ENCODE data around the gene LIPM. TPM values are rescaled to one million over a fixed set of nuclear protein-coding genes. Genes with fewer than 3 reads are reported as not detected.

Gene LIPM
- total RNA-seq, 3 donors from 2014 or later (not counting 1 experiment from before 2014, with no cell fraction given), result not detected

DNA sequence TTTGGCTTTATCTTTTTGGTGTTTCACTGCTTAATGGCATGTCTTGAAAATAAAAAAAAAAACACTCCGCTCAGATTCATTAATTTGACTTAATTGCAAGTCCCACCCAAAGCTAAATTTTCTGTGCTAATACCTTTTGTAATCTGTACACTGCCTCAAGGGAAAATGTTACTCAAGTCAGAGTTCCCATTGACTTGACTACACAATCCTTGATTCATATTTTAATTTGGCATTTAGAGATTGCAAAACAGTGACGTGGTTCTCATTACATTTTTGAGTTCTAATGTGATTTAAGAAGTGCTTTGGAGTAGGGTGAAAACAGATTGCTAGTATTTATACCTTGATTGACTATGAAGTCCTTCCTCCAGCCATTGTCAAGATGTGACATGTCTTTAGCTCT is 21.3 kb upstream of the LIPM start:
- H3K4me3 ChIP-seq (ENCODE audit: low read length), result no peak overlapping the region
- H3K36me3 ChIP-seq (ENCODE audit: control insufficient read depth, insufficient read depth, low read length), result no peaks in the 10 kb centered on the region
- no peak overlapping the region for H3K27ac ChIP-seq (ENCODE audit: low read length)
- 79% methylated on average over 2 of the region's 2 CpGs for WGBS (ENCODE audit: insufficient coverage)
- no peak for DNase-seq
- Mint-ChIP-seq H3K4me1 (peaks cover 14 to 16% of the 10 kb centered on the region in 2 donors), H3K27me3 (ENCODE audit: low read depth in 2 of 2) (peaks cover 5 to 21% of the 10 kb centered on the region in 2 donors), H3K4me3 (no peak overlapping the region), H3K9me3 (no peaks in the 10 kb centered on the region), H3K27ac (no peak overlapping the region), H3K36me3 (no peaks in the 10 kb centered on the region)
- ATAC-seq, result no peak
- intact Hi-C loops (cut with micrococcal nuclease), result no loop called here
- H3K27me3 ChIP-seq (ENCODE audit: control insufficient read depth, insufficient read depth, low read length), result no peaks in the 10 kb centered on the region
- H3K9me3 ChIP-seq (ENCODE audit: control insufficient read depth, insufficient read depth, low read length), result no peaks in the 10 kb centered on the region
- H3K4me1 ChIP-seq (ENCODE audit: control insufficient read depth, insufficient read depth, low read length), result no peaks in the 10 kb centered on the region
- TF ChIP-seq, protein P1, sequence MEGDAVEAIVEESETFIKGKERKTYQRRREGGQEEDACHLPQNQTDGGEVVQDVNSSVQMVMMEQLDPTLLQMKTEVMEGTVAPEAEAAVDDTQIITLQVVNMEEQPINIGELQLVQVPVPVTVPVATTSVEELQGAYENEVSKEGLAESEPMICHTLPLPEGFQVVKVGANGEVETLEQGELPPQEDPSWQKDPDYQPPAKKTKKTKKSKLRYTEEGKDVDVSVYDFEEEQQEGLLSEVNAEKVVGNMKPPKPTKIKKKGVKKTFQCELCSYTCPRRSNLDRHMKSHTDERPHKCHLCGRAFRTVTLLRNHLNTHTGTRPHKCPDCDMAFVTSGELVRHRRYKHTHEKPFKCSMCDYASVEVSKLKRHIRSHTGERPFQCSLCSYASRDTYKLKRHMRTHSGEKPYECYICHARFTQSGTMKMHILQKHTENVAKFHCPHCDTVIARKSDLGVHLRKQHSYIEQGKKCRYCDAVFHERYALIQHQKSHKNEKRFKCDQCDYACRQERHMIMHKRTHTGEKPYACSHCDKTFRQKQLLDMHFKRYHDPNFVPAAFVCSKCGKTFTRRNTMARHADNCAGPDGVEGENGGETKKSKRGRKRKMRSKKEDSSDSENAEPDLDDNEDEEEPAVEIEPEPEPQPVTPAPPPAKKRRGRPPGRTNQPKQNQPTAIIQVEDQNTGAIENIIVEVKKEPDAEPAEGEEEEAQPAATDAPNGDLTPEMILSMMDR (IDR thresholded peaks at IDR 0.05), result no peak

DNA sequence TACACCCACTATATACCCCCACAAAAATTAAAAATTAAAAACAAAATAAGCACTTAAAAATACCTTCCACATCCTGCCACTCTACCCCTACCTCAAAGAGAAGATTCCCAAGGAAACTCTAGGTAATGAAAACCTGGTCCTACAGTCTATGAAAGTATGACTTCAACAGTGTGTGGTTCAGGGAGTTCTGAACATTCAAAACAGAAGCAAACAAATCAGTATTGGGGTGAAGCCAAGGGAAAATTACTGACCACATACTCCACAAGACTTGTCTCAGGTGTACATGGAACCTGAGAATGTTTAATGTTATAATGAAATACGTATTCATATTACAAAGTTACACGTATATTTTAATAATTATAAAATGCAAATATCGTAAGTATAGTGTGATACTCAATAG is 20.3 kb upstream of the LIPM start:
- Mint-ChIP-seq H3K27me3 (ENCODE audit: low read depth in 2 of 2) (peaks cover 2 to 18% of the 10 kb centered on the region in 2 donors), H3K27ac (no peak overlapping the region), H3K4me3 (no peak overlapping the region), H3K36me3 (no peaks in the 10 kb centered on the region), H3K9me3 (no peaks in the 10 kb centered on the region), H3K4me1 (peaks cover 14 to 16% of the 10 kb centered on the region in 2 donors)
- DNase-seq (no peak), ATAC-seq (no peak)
- H3K27ac ChIP-seq (ENCODE audit: low read length), result no peak overlapping the region
- no peaks in the 10 kb centered on the region for H3K36me3 ChIP-seq (ENCODE audit: control insufficient read depth, insufficient read depth, low read length)
- no peaks in the 10 kb centered on the region for H3K4me1 ChIP-seq (ENCODE audit: control insufficient read depth, insufficient read depth, low read length)
- H3K9me3 ChIP-seq (ENCODE audit: control insufficient read depth, insufficient read depth, low read length), result no peaks in the 10 kb centered on the region
- no peak overlapping the region for H3K4me3 ChIP-seq (ENCODE audit: low read length)
- intact Hi-C loops (cut with micrococcal nuclease), result no loop called here
- no CpG with 5 or more reads among the region's 3 CpGs for WGBS (ENCODE audit: insufficient coverage)
- TF ChIP-seq, protein P1 (IDR thresholded peaks at IDR 0.05), result no peak
- no peaks in the 10 kb centered on the region for H3K27me3 ChIP-seq (ENCODE audit: control insufficient read depth, insufficient read depth, low read length)

DNA sequence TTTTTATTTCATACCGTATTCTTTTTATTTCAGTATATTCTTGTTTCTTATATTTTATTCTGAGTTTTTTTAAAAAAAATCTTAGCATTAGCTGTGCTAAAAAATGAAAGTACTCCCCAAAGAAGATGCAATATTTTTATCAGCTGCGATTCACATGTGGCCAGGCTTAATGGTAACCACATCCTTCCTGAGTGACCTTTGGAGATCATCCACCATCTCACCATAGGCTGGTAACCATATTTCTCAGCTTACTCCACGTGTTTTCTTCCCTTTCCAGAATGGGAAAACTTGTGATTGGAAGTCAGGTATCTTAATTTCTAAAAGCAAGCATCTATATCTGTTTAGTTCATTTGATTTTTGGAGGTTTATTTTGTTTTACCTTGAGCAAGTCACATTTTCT is 18.8 kb upstream of the LIPM start:
- Mint-ChIP-seq H3K36me3 (no peaks in the 10 kb centered on the region), H3K4me3 (peak overlapping the region; percentile 22), H3K27me3 (ENCODE audit: low read depth in 2 of 2) (peaks cover 2 to 8% of the 10 kb centered on the region in 2 donors), H3K9me3 (no peaks in the 10 kb centered on the region), H3K4me1 (peaks cover 14 to 16% of the 10 kb centered on the region in 2 donors), H3K27ac (no peak overlapping the region)
- 0% methylated on average over 1 of the region's 3 CpGs for whole genome bisulfite sequencing (ENCODE audit: insufficient coverage)
- intact Hi-C loops (cut with micrococcal nuclease), result no loop called here
- Histone ChIP-seq H3K27me3 (ENCODE audit: control insufficient read depth, insufficient read depth, low read length) (no peaks in the 10 kb centered on the region), H3K9me3 (ENCODE audit: control insufficient read depth, insufficient read depth, low read length) (no peaks in the 10 kb centered on the region), H3K27ac (ENCODE audit: low read length) (no peak overlapping the region), H3K4me1 (ENCODE audit: control insufficient read depth, insufficient read depth, low read length) (no peaks in the 10 kb centered on the region), H3K4me3 (ENCODE audit: low read length) (no peak overlapping the region), H3K36me3 (ENCODE audit: control insufficient read depth, insufficient read depth, low read length) (no peaks in the 10 kb centered on the region)
- peak in 2 of 3 donors; percentile 41 to 43 for ATAC-seq
- no peak for DNase-seq
- TF ChIP-seq, protein P1 (IDR thresholded peaks at IDR 0.05), result no peak

DNA sequence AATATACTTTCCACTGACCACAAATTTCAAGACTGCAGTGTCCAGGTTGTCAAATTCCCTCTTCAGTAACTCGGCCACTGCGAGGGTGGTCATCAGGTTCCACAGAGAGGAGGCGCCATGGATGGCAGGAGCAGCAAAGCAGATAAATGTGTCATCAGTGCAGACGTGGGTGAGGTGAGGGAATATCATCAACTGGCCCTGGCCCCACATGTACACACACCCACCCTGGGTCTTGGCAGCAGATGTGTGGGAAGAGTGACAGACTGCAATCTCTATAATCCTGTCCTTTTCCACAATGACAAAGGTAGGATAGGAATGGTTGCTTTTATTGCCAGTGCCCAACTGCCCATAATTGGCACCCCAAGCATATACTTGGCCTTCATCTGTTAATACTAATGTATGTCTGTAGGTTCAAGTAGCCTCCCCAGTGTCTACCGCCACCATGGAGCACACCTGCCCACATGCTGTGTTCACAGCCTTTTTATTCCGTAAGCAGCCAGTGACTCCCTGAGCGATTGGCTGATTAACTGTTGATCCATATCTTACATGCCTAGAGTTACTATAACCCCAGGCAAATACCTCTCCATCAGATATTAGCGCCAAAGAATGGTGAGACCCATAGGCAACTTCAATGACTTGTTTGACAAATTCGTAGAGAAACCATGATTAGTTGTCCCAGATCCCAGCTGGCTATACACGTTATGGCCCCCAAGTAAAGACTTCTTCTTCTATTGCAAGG is 16.3 kb upstream of the LIPM start:
- DNase-seq (no peak), ATAC-seq (no peak)
- TF ChIP-seq, protein P1 (IDR thresholded peaks at IDR 0.05), result no peak
- Mint-ChIP-seq H3K9me3 (no peaks in the 10 kb centered on the region), H3K36me3 (no peaks in the 10 kb centered on the region), H3K4me1 (peaks cover 14 to 16% of the 10 kb centered on the region in 2 donors), H3K27me3 (ENCODE audit: low read depth in 2 of 2) (peaks cover under 1 to 8% of the 10 kb centered on the region in 2 donors), H3K4me3 (no peak overlapping the region), H3K27ac (no peak overlapping the region)
- Histone ChIP-seq H3K36me3 (ENCODE audit: control insufficient read depth, insufficient read depth, low read length) (no peaks in the 10 kb centered on the region), H3K4me1 (ENCODE audit: control insufficient read depth, insufficient read depth, low read length) (no peaks in the 10 kb centered on the region), H3K4me3 (ENCODE audit: low read length) (no peak overlapping the region), H3K27ac (ENCODE audit: low read length) (no peak overlapping the region), H3K9me3 (ENCODE audit: control insufficient read depth, insufficient read depth, low read length) (no peaks in the 10 kb centered on the region), H3K27me3 (ENCODE audit: control insufficient read depth, insufficient read depth, low read length) (no peaks in the 10 kb centered on the region)
- WGBS (ENCODE audit: insufficient coverage), result 95% methylated on average over 10 of the region's 10 CpGs
- intact Hi-C loops (cut with micrococcal nuclease), result no loop called here

Measured in natural killer cell (primary cell).